GM20000 (cell line): Measurements from ENCODE around the gene ADIPOR1.

Experiments
- DNase-seq: peaks from one replicate; pipeline ENCODE4 v3.0.0; 2012; ENCODE audit warnings: low spot score
- CTCF ChIP-seq: IDR thresholded peaks from 2 replicates; pipeline ENCODE4 v1.5.1; 2012; ENCODE audit warnings: mild to moderate bottlenecking, control low read depth; ENCODE audit errors: extremely low read depth, missing control alignments

Gene ADIPOR1

GRCh38 chr1:202959276-202959620 lies 1.1 kb upstream of the ADIPOR1 start:
- TF ChIP-seq CTCF = no peak
- no peak for DNase-seq

- no peak for TF ChIP-seq CTCF
- DNase-seq = no peak
Observed at GRCh38 chr1:202958544-202959275, 598 bp upstream of the ADIPOR1 start.

GRCh38 chr1:202956969-202957368 lies 1.1 kb downstream of the ADIPOR1 start:
- TF ChIP-seq CTCF = no peak
- DNase-seq = no peak

- TF ChIP-seq CTCF = no peak
- DNase-seq = no peak
Observed at GRCh38 chr1:202954057-202954745, 3.9 kb downstream of the ADIPOR1 start.

GRCh38 chr1:202953392-202953791 lies 4.7 kb downstream of the ADIPOR1 start:
- no peak for DNase-seq
- TF ChIP-seq CTCF = no peak

GRCh38 chr1:202952818-202953217 lies 5.3 kb downstream of the ADIPOR1 start:
- no peak for TF ChIP-seq CTCF
- no peak for DNase-seq

GRCh38 chr1:202952099-202952498 lies 6.0 kb downstream of the ADIPOR1 start:
- DNase-seq = no peak
- TF ChIP-seq CTCF = no peak
